ENCODE results near the gene TBCK. TPM values are rescaled to one million over a fixed set of nuclear protein-coding genes. Genes with fewer than 3 reads are reported as not detected.
"Not testable (repeated sequence)": the region's sequence is repeated elsewhere in the genome, so short reads cannot be mapped to it uniquely, and the experiment has no call there.

TBCK gene
- total RNA-seq, 1 donor from 2014 or later: 60.4 TPM

GRCh38 chr4:106325800-106326199, 9.8 kb upstream of the TBCK start:
- ATAC-seq: no peak
- intact Hi-C loops (cut with DNase I): no loop called here

GRCh38 chr4:106323119-106323518, 7.1 kb upstream of the TBCK start:
- intact Hi-C loops (cut with DNase I): no loop called here
- ATAC-seq: no peak
- no peak for DNase-seq (ENCODE audit: low spot score)

More at GRCh38 chr4:106325800-106326199, 9.8 kb upstream of the TBCK start:
- DNase-seq (ENCODE audit: low spot score): no peak

GRCh38 chr4:106321814-106322213, 5.8 kb upstream of the TBCK start:
- DNase-seq (ENCODE audit: low spot score); intact Hi-C loops (cut with DNase I); ATAC-seq: not testable (repeated sequence)

GRCh38 chr4:106321168-106321567, 5.2 kb upstream of the TBCK start:
- DNase-seq (ENCODE audit: low spot score); intact Hi-C loops (cut with DNase I); ATAC-seq: not testable (repeated sequence)

GRCh38 chr4:106320235-106320634, 4.2 kb upstream of the TBCK start:
- DNase-seq (ENCODE audit: low spot score): no peak
- ATAC-seq: no peak
- intact Hi-C loops (cut with DNase I): no loop called here

- intact Hi-C loops (cut with DNase I): no loop called here
- DNase-seq (ENCODE audit: low spot score) (no peak), ATAC-seq (no peak)
These were observed 2.5 kb upstream of the TBCK start for GRCh38 chr4:106318511-106318910.

DNA sequence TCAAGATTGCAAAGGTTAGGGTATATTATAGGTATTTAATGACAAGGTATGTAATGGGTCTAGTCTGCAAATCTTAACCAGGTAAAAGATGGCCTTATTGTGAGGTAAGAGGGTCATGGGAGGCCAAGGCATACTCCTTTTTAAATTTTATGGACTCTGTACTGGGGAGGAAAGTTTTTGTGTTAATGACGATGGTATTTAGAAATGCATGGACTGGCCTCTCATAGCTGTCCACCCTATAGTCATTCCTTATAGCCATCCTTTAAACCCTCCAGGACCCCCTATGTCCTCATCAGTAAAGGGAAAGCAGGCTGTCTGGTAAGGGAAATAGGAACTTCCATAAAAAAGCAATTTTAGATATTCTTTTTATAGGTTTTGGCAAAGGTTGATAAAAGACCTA, 1.8 kb upstream of the TBCK start:
- ATAC-seq (no peak), DNase-seq (ENCODE audit: low spot score) (no peak)
- intact Hi-C loops (cut with DNase I): no loop called here

GRCh38 chr4:106316773-106317409, 882 bp upstream of the TBCK start:
- ATAC-seq: no peak
- intact Hi-C loops (cut with DNase I): no loop called here

DNA sequence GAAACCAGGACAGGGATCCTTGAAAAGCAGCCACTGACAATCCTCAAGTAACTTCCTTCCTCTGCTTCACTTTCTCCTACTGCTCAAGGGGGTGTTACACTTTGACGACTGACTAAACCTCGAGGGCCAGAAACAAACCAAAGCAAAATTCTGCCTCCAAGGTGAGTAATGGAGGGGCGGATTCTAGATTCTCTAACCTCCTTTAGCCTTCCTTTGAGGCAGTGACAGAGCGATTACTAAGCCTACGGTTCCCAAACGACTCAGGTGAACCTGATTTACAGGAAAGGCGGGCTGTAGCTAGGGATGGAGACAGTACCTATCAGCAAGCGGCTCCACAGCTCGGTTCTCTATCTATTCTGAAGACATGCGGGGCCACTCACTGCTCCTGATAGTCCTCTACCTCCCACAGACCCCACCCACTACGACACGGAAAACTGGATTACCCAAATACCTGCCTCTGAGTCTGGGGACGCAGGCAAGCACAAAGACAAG, 487 bp downstream of the TBCK start:
- peak; percentile 1 for ATAC-seq
- no peak for DNase-seq (ENCODE audit: low spot score)
- intact Hi-C loops (cut with DNase I): no loop called here

More at GRCh38 chr4:106316773-106317409, 882 bp upstream of the TBCK start:
- no peak for DNase-seq (ENCODE audit: low spot score)

- ATAC-seq (no peak), DNase-seq (ENCODE audit: low spot score) (no peak)
- intact Hi-C loops (cut with DNase I): no loop called here
These were observed 1.0 kb downstream of the TBCK start for GRCh38 chr4:106314960-106315359.

DNA sequence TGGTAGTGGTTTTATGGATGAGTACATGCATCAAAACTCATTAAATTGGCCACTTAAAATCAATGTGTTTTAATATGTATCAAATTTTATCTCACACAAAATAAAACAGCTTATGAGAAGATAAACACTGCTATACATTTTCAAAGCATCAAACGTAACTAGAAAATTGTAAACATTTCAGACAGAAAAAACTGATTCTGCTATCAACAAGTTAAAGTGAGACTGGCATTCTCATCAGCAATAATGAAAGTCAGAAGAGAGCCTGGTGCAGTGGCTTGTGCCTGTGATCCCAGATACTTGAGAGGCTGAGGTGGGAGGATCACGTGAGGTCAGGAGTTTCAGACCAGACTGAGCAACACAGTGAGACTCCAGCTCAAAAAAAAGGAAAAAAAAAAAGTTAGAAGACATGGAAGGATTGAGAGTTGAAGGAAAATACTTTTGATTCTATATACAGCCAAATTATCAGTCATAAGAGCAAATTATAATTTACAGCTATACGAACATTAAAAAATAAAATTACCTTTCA, 2.9 kb downstream of the TBCK start:
- DNase-seq (ENCODE audit: low spot score) (no peak), ATAC-seq (no peak)
- intact Hi-C loops (cut with DNase I): no loop called here

GRCh38 chr4:106312377-106312776, 3.6 kb downstream of the TBCK start:
- intact Hi-C loops (cut with DNase I): no loop called here
- DNase-seq (ENCODE audit: low spot score) (no peak), ATAC-seq (no peak)

- ATAC-seq (no peak), DNase-seq (ENCODE audit: low spot score) (no peak)
- intact Hi-C loops (cut with DNase I): no loop called here
These were observed 9.4 kb downstream of the TBCK start for GRCh38 chr4:106306561-106306960.

DNA sequence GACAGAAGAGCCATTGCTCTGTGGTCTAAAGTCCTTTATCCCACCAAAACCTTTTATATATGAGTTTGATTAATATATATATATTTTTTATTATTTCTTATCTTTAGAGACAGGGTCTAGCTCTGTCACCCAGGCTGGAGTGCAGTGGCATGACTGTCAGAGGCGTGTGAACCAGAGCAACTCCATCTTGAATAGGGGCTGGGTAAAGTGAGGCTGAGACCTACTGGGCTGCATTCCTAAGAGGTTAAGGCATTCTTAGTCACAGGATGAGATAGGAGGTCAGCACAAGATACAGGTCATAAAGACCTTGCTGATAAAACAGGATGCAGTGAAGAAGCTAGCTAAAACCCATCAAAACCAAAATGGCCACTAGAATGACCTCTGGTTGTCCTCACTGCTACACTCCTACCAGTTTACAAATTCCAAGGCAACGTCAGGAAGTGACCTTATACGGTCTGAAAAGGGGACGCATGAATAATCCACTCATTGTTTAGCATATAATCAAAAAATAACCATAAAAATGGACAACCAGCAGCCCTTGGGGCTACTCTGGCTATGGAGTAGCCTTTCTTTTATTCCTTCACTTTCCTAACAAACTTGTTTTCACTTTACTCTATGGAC, 10.5 kb downstream of the TBCK start:
- DNase-seq (ENCODE audit: low spot score) (no peak), ATAC-seq (no peak)
- intact Hi-C loops (cut with DNase I): no loop called here

GRCh38 chr4:106304632-106305031, 11.4 kb downstream of the TBCK start:
- intact Hi-C loops (cut with DNase I): no loop called here
- no peak for DNase-seq (ENCODE audit: low spot score)
- ATAC-seq: no peak

DNA sequence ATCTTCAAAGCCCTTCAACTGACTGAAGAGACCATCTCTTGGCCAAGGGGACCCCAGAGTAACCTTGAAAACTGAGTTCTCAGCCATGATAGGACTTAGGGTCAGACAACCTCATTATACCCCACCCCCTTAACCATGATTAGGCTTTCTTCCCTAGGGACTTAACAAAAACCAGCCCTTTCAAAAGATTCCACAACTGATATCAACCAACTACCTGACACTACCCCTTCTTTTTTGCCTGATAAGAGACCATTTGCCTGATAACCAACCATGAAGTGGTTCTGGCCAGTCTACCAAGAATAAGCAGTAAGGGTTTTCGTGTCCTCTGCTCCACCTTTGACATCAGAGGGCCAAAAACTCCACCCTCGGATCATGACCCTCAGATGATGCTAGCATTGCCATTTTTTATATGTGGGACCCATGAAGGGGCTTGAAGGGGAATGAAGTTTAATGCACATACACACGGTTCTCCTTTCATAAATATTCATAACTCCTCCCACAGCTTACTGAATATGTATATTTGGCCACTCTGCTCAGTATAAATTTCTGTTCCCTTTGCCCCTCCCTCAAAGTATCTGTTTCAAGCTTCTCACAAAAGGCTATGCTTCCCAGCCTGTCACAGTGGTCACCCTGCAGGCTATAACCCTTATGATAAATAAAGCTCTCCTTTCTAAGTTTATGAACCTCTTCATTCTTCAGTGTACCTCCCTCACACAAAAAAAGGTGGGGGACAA, 12.3 kb downstream of the TBCK start:
- DNase-seq (ENCODE audit: low spot score) (no peak), ATAC-seq (no peak)
- intact Hi-C loops (cut with DNase I): no loop called here

- DNase-seq (ENCODE audit: low spot score) (no peak), ATAC-seq (no peak)
- intact Hi-C loops (cut with DNase I): no loop called here
These were observed 14.0 kb downstream of the TBCK start for GRCh38 chr4:106302062-106302438.

GRCh38 chr4:106301393-106302061, 14.5 kb downstream of the TBCK start:
- DNase-seq (ENCODE audit: low spot score) (no peak), ATAC-seq (no peak)
- intact Hi-C loops (cut with DNase I): no loop called here

DNA sequence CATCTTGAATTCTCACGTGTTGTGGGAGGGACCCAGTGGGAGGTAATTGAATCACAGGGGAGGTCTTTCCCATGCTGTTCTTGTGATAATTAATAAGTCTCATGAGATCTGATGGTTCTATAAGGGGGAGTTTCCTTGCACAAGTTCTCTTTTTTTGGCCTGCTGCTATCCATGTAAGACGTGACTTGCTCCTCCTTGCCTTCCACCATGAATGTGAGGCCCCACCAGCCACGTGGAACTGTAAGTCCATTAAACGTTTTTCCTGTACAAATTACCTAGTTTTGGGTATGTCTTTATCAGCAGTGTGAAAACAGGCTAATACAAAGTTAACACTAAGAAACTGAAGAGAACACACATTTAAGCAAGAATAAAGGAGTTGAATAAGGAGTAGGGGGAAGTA, 16.0 kb downstream of the TBCK start:
- intact Hi-C loops (cut with DNase I): no loop called here
- DNase-seq (ENCODE audit: low spot score) (no peak), ATAC-seq (no peak)
